CD14-positive monocyte (primary cell): ENCODE results near the gene PIANP. TPM values are rescaled to one million over a fixed set of nuclear protein-coding genes. Genes with fewer than 3 reads are reported as not detected.

Source experiments
- DNase-seq, 3 donors: peaks; one replicate each; pipeline ENCODE4 v3.0.0-alpha.2; 2011 to 2022
- H2AFZ ChIP-seq: 2 replicates; pipeline ENCODE4 v1.6.0; 2012; ENCODE audit warnings: mild to moderate bottlenecking, low read depth, low read length, inconsistent platforms; ENCODE audit not compliant: insufficient read depth, poor library complexity, severe bottlenecking
- H3K27ac ChIP-seq, 2 donors: 1 replicate in 1 of 2; 2 replicates in 1 of 2; pipeline ENCODE4 v1.5.1; 2012 to 2013; ENCODE audit warnings: low read length in 2 of 2, control low read depth in 1 of 2, inconsistent platforms in 1 of 2, low read depth in 1 of 2, mild to moderate bottlenecking in 1 of 2
- H3K27me3 ChIP-seq, 2 donors: one replicate each; pipeline versions ENCODE4 v1.6.0 to v1.6.1; 2011 to 2013; ENCODE audit warnings: low read length in 2 of 2; ENCODE audit not compliant: control insufficient read depth in 2 of 2, insufficient read depth in 2 of 2
- H3K36me3 ChIP-seq, 2 donors: replicated peaks in 1 of 2; 1 replicate in 1 of 2; 2 replicates in 1 of 2; pipeline versions ENCODE4 v1.5.1 to v1.6.1; 2012 to 2013; ENCODE audit warnings: low read length in 2 of 2, control low read depth in 1 of 2, inconsistent platforms in 1 of 2, mild to moderate bottlenecking in 1 of 2; ENCODE audit not compliant: insufficient read depth in 2 of 2, control insufficient read depth in 1 of 2
- H3K4me1 ChIP-seq, 2 donors: 1 replicate in 1 of 2; 2 replicates in 1 of 2; pipeline versions ENCODE4 v1.5.1 to v1.6.1; 2012 to 2013; ENCODE audit warnings: low read length in 2 of 2, control low read depth in 1 of 2, inconsistent platforms in 1 of 2, mild to moderate bottlenecking in 1 of 2, moderate library complexity in 1 of 2; ENCODE audit not compliant: insufficient read depth in 2 of 2, control insufficient read depth in 1 of 2
- H3K4me2 ChIP-seq: replicated peaks from 2 replicates; pipeline ENCODE3; 2012; ENCODE audit warnings: low read length, moderate library complexity, mild to moderate bottlenecking; ENCODE audit not compliant: poor library complexity, severe bottlenecking; ENCODE audit errors: extremely low read depth
- H3K4me3 ChIP-seq, 3 experiments: fragments of 200-600 bp in 1 of 3; sonication (generic) in 1 of 3; replicated peaks in 1 of 3; 1 replicate in 2 of 3; 2 replicates in 1 of 3; pipeline ENCODE4 v1.5.1; 2011 to 2013; ENCODE audit warnings: low read length in 3 of 3, mild to moderate bottlenecking in 3 of 3, control low read depth in 2 of 3, low read depth in 2 of 3, inconsistent platforms in 1 of 3, moderate library complexity in 1 of 3
- H3K79me2 ChIP-seq: 2 replicates; pipeline ENCODE4 v1.6.0; 2012; ENCODE audit warnings: mild to moderate bottlenecking, control low read depth, inconsistent platforms, low read length, moderate library complexity; ENCODE audit not compliant: insufficient read depth
- H3K9ac ChIP-seq: 2 replicates; pipeline ENCODE4 v1.6.0; 2017; ENCODE audit warnings: low read length, mild to moderate bottlenecking; ENCODE audit not compliant: insufficient read depth, poor library complexity, severe bottlenecking
- H3K9me3 ChIP-seq, 2 donors: replicated peaks in 1 of 2; 1 replicate in 1 of 2; 2 replicates in 1 of 2; pipeline versions ENCODE4 v1.5.1 to v1.6.1; 2012 to 2013; ENCODE audit warnings: low read length in 2 of 2, control low read depth in 1 of 2; ENCODE audit not compliant: control insufficient read depth in 1 of 2, insufficient read depth in 1 of 2
- H4K20me1 ChIP-seq: 2 replicates; pipeline ENCODE4 v1.6.0; 2012; ENCODE audit warnings: mild to moderate bottlenecking, low read length, control low read depth, moderate library complexity; ENCODE audit not compliant: insufficient read depth
- H3K27ac Mint-ChIP-seq, 7 donors: one replicate each; pipeline ENCODE4 v1.8.0; 2020; ENCODE audit warnings: mild to moderate bottlenecking in 7 of 7, mixed read lengths in 7 of 7, moderate library complexity in 6 of 7, inconsistent platforms in 2 of 7
- H3K27me3 Mint-ChIP-seq, 3 donors: one replicate each; pipeline ENCODE4 v1.8.0; 2021 to 2022; ENCODE audit warnings: low read depth in 3 of 3, mild to moderate bottlenecking in 3 of 3, mixed read lengths in 3 of 3, moderate library complexity in 3 of 3, inconsistent platforms in 1 of 3
- H3K36me3 Mint-ChIP-seq, 2 donors: one replicate each; pipeline ENCODE4 v1.8.0; 2020; ENCODE audit warnings: mixed read lengths in 2 of 2, inconsistent platforms in 1 of 2, mild to moderate bottlenecking in 1 of 2
- H3K4me1 Mint-ChIP-seq: one replicate; pipeline ENCODE4 v1.8.0; 2020; ENCODE audit warnings: mild to moderate bottlenecking, mixed read lengths
- H3K4me3 Mint-ChIP-seq, 2 donors: one replicate each; pipeline ENCODE4 v1.8.0; 2020; ENCODE audit warnings: mild to moderate bottlenecking in 2 of 2, mixed read lengths in 2 of 2, moderate library complexity in 1 of 2
- H3K9me3 Mint-ChIP-seq, 7 donors: one replicate each; pipeline ENCODE4 v1.8.0; 2020 to 2022; ENCODE audit warnings: mixed read lengths in 7 of 7, mild to moderate bottlenecking in 6 of 7, moderate library complexity in 6 of 7, inconsistent platforms in 2 of 7
- WGBS: methylation state at CpG from one replicate; pipeline ENCODE4 v1.1.5; 2013; ENCODE audit warnings: missing lambda C conversion rate; ENCODE audit not compliant: insufficient coverage; 5-methylcytosine and 5-hydroxymethylcytosine counted together
- intact Hi-C, 2 donors: fragments of 100-400 bp; cut with micrococcal nuclease; formaldehyde crosslinking; loops; one replicate each; pipeline versions ENCODE4 v1.15.0 to v1.15.1; 2023
- polyA plus RNA-seq, 3 donors: library from polyadenylated mRNA; depleted of rRNA in 1 of 3; unstranded in 2 of 3; stranded (reverse) in 1 of 3; fragments of 300-500 nt in 2 of 3; fragments of >200 nt in 1 of 3; fragmentation: Illumina TruSeq in 2 of 3; gene quantifications; 1 replicate in 2 of 3; 2 replicates in 1 of 3; pipeline ENCODE4 v1.2.3, GENCODE V29; 2012 to 2021
- TF ChIP-seq, protein P1 (sequence below): fragments of 200-600 bp; IDR thresholded peaks from one replicate; pipeline ENCODE4 v1.8.0; 2022; ENCODE audit warnings: antibody characterized with exemption, mild to moderate bottlenecking

The PIANP gene
- polyA plus RNA-seq, 3 donors, result not detected

DNA sequence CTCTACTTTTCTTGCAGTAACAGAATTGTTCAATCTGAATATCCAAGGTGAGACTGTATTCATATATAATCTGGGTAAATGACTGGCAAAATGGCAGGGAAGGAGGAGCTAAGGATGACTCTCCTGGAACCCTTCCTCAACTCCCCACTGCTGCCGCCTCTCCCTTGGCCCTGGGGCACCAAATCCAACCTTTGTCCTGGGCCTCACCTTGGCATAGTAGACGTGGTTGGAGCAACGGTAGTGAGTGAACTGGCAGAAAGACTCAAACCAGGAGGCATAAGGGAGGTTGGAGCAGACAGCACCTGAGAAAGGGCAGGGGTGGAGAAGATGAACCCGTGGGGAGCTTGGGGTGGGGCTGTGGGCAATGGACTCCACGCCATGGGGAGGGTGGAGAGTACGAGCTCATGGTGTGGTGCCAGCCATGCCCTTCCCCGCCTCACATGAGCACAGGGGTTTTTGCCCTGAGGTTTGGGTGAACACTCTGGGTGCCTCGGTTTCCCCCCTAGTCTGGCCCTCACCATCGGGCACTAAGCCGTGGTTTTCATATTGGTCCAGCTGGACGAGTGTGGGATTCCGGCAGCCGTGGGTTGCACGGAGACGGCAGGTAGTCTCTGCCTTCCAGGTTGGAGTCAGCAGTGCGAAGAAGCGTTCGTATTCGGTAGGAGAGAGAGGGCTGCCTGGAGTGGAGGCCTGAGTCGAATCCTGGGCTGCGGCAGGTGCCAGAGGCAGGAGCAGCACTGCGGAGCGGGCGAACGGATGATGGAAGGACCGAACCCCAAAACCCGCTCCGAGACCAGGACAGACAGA is 54.1 kb downstream of the PIANP start:
- H3K4me1 Mint-ChIP-seq, result peaks cover 50% of the 10 kb centered on the region
- H3K4me3 ChIP-seq, result peak overlapping the region; percentile 48 to 83 (median 59)

DNA sequence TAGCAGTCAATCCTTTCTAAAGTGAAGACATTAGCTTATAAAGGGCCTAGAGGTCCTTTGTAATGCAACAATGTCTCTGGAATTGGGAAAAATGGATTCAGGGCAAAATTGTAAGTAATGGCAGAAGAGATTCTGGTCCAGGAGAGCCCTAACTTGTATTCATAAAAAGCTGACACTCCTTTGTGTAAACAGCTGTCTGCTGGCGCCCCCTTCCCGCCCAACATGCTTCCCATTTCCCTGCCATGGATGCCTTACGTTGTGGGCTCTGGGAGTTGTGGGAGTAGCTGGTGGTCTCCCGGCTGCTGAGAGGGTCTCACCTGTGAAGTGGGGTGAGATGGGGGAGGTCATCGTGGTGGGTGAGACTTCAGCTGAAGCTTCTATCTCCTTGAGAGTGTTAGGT is 55.7 kb downstream of the PIANP start:
- Histone ChIP-seq H3K9ac (peak overlapping the region; percentile 60), H3K4me1 (peaks cover 44 to 71% of the 10 kb centered on the region in 2 donors), H3K36me3 (peaks cover 7 to 9% of the 10 kb centered on the region in 2 donors), H2AFZ (peak overlapping the region; percentile 81), H3K9me3 (no peaks in the 10 kb centered on the region), H3K27ac (peak overlapping the region; percentile 80 to 95), H3K27me3 (no peaks in the 10 kb centered on the region), H3K79me2 (peaks cover 10% of the 10 kb centered on the region), H4K20me1 (no peaks in the 10 kb centered on the region), H3K4me2 (peak overlapping the region; percentile 80), H3K4me3 (peak overlapping the region in 1 of 3 experiments; percentile 72)
- H3K27ac Mint-ChIP-seq, result peak overlapping the region; percentile 93 to 97 (median 94)
- TF ChIP-seq, protein P1, sequence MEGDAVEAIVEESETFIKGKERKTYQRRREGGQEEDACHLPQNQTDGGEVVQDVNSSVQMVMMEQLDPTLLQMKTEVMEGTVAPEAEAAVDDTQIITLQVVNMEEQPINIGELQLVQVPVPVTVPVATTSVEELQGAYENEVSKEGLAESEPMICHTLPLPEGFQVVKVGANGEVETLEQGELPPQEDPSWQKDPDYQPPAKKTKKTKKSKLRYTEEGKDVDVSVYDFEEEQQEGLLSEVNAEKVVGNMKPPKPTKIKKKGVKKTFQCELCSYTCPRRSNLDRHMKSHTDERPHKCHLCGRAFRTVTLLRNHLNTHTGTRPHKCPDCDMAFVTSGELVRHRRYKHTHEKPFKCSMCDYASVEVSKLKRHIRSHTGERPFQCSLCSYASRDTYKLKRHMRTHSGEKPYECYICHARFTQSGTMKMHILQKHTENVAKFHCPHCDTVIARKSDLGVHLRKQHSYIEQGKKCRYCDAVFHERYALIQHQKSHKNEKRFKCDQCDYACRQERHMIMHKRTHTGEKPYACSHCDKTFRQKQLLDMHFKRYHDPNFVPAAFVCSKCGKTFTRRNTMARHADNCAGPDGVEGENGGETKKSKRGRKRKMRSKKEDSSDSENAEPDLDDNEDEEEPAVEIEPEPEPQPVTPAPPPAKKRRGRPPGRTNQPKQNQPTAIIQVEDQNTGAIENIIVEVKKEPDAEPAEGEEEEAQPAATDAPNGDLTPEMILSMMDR, result no peak
- DNase-seq, result no peak
- intact Hi-C loops, result loop anchor here in 1 of 2 donors (10.0 kb wide), 1 partner anchor 50 kb away; no protein-coding TSS in a partner anchor
- H3K4me1 Mint-ChIP-seq, result peaks cover 55% of the 10 kb centered on the region
- H3K9me3 Mint-ChIP-seq, result peaks cover 0 to 2% (median 0%) of the 10 kb centered on the region in 7 donors
- peaks cover 0 to 2% (median 2%) of the 10 kb centered on the region in 3 donors for H3K27me3 Mint-ChIP-seq
- WGBS, result 45% methylated on average over 2 of the region's 5 CpGs
- peak overlapping the region in 1 of 2 donors; percentile 89 for H3K4me3 Mint-ChIP-seq
- H3K36me3 Mint-ChIP-seq, result peaks cover 6 to 17% of the 10 kb centered on the region in 2 donors

More for the DNA sequence above, 54.1 kb downstream of the PIANP start:
- Mint-ChIP-seq H3K27ac (peak overlapping the region; percentile 91 to 96 (median 94)), H3K36me3 (peaks cover 22 to 33% of the 10 kb centered on the region in 2 donors), H3K9me3 (peaks cover 0 to 2% (median 0%) of the 10 kb centered on the region in 7 donors), H3K27me3 (peaks cover 0 to 2% (median 2%) of the 10 kb centered on the region in 3 donors), H3K4me3 (peak overlapping the region; percentile 93 to 94)
- TF ChIP-seq, protein P1, result no peak
- H3K9me3 ChIP-seq, result no peaks in the 10 kb centered on the region
- peaks cover 22 to 24% of the 10 kb centered on the region in 2 donors for H3K36me3 ChIP-seq
- peak overlapping the region; percentile 64 to 90 for H3K27ac ChIP-seq
- H3K9ac ChIP-seq, result peak overlapping the region; percentile 76
- peak overlapping the region; percentile 75 for H2AFZ ChIP-seq
- 51% methylated on average over 26 of the region's 28 CpGs for WGBS
- peaks cover 10% of the 10 kb centered on the region for H3K79me2 ChIP-seq
- H3K4me1 ChIP-seq, result peaks cover 43 to 57% of the 10 kb centered on the region in 2 donors
- H3K4me2 ChIP-seq, result peak overlapping the region; percentile 94
- intact Hi-C loops, result loop anchor here in 1 of 2 donors (10.0 kb wide), 1 partner anchor 48 kb away; no protein-coding TSS in a partner anchor
- no peaks in the 10 kb centered on the region for H3K27me3 ChIP-seq
- no peaks in the 10 kb centered on the region for H4K20me1 ChIP-seq
- DNase-seq, result no peak
